COLO668 (cell line): ENCODE results near the gene SUMO3.

ENCODE experiments used
- DNase-seq: peaks from one replicate; lab custom pipeline; 2025; ENCODE audit not compliant: unreplicated experiment; lab: John Stamatoyannopoulos, UW

SUMO3 gene

DNA sequence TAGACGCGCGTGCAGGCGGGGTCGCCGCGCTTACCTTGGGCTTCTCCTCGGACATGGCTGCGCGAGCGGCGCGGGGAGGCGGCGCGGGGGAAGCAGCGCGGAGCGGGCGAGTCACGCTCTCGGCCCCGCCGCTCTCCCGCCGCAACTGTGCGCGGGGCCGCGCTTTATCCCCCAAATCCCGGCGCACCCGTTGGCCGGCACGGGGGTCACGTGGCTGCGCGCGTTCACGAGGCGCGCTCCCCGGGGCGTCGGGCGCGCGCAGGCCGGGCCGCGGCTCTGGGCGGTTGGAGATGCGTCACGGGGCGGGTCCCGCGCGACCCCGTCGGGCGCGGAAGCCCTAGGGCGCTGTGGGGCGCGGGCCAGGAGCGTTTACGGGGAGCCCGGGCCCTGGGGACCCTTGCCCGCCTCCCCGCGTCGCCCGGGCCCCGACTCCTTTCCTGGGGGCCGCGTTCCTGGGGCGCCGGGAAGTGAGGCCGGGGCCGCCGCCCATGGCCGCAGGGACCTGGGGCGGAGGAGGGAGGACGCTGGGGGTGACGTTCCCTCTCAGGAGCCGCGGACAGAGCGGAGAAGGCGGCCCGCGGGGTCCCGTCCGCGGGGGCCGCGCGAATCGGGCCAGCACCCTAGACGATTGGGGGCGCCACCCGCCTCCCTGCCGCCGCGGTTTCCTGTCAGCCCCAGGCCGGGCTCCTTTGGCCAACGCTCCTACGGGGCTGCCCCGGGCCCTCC lies at the start of gene SUMO3:
TSS of gene SUMO3 (minus strand) at position 149 of the 726 bp plus-strand sequence. CDS start at position 55, 94 bp downstream.
- DNase-seq: peak; percentile 93

DNA sequence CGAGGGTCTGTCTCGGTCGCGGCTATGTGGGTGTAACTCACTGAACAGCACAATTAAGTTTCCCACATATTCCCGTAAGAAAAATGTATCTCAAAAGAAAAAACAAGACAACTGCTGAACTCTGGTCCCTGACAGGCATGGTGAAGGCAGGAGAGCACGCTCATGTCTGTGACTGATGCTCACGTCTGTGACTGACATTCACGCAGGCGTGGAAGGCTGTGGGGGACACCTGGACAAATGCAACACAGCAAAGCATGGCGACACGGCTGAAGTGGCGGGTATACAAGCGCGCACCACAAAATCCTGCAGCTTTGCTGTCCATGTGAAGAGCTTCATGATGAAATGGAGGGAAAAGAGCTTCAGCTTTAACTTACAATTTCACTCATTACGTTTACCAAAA lies 49.6 kb upstream of the SUMO3 start:
- no peak for DNase-seq

DNA sequence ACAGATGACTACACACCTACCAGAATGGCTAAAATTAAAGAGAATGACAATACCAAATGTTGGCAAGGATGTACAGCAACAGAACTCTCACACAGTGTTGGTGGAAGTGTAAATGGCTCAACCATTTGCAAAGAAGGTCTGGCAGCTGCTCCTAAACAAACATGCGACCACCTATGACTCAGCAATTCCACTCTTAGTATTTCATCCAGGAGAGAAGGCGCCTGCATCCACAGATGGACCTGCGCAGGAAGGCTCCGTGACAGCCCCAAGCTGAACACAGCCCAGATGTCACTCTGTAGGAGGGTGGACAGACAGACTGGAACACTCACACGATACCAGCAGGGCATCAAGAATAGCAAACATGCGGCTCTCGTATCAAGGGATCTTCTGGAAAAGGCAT lies 48.9 kb upstream of the SUMO3 start:
- no peak for DNase-seq

DNA sequence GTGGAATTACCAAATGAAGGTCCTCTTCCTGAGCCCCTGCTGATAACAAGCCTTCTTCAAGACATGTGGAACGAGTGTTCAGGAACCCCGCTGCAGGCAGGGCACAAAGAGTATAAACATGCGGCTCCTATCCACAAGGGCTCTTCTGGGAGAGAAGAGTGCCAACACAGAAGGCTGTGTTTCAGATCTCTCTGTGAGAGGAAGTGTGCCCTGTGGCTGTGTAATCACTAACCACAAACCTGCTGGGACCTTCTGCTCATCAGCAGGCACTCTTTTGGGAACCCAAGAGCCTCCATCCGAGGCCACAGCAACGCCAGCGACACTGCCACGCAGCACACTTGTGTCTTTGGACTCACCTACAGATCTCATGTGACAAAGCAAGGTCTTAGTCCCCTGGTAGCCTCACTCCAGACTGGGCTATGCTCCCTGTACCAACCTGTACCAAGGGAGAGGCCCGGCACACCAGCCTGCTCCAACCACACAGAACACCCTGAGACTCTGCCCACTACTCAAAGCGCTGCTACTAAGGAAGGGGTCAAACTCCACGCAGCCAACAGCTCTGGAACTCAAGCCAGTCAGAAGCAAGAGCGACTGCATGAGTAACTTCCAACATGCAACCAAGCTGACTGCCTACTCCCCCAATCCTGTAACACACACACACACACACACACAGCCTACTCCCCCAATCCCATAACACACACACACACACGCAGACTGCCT lies 47.9 kb upstream of the SUMO3 start:
- no peak for DNase-seq

DNA sequence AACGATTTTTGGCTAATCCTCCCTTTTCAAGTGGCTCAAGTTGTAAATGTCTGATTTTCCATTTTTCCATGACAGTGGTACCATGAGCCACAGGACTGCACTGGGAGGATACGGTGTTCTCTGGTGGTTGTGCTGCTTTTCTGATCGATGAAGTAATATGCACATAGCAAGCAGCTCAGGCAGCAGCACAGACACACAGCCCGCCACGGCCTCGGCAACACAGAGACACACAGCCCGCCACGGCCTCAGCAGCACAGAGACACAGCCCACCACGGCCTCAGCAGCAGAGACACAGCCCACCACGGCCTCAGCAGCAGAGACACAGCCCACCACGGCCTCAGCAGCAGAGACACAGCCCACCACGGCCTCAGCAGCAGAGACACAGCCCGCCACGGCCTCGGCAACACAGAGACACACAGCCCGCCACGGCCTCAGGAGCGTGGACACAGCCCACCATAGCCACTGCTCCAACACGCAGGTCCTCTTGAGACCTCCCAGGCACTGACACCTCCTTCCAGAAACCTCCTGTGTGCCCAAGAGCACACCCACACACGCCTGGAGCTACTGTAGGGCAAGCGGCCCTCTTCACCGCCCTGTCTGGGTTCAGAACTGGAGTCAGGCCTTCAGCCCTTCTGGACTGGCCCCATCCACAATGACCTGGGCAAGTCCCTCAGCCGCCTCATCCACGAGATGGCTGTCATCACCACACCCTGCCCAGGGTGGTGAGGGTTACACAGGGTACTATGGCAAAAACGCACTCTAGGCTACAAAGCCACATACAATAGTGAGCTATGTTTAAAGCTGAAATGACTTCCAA lies 45.2 kb upstream of the SUMO3 start:
- no peak for DNase-seq

- no peak for DNase-seq
Measured at GRCh38 chr21:44858791-44859190, 40.9 kb upstream of the SUMO3 start.

GRCh38 chr21:44858291-44858690 lies 40.4 kb upstream of the SUMO3 start:
- no peak for DNase-seq

GRCh38 chr21:44857127-44857892 lies 39.4 kb upstream of the SUMO3 start:
- no peak for DNase-seq

GRCh38 chr21:44856131-44856530 lies 38.3 kb upstream of the SUMO3 start:
- no peak for DNase-seq

- no peak for DNase-seq
Measured at GRCh38 chr21:44855572-44855971, 37.7 kb upstream of the SUMO3 start.

DNA sequence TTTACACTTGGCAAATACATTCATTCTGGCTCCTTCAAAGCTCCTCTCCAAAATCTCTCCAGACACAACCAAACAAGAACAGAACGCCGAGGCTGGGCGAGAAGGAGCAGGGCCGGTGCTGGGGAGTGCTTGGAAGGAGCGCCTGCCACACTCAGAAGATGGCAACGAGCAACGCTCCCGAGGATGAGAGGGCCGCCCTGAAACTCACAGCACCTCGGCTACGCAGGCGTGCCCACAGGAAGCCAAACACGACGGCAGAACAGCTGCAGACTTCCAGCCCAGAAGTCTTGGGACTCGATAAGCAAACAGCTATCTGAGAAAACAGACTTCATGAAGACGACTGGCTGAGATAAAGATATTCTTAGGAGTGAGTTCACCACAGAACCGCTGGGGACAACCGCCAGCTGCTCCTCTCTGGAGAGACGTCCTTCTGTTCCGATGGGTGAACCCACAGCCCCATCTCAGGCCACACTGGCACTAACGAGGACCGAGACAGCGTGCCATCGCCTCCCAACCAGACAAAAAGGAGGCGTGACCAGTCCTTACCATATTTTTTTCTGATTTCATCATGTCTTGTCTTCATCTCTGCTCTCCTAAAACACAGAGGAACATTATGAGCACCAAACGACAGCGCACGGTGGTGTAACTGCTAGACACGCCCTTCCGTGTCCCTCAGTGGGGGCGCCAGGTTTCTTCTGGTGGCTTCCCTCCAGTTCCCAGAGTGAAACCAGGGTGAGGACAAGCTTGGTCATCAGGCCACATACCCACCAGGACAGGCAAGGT lies 37.0 kb upstream of the SUMO3 start:
- no peak for DNase-seq

DNA sequence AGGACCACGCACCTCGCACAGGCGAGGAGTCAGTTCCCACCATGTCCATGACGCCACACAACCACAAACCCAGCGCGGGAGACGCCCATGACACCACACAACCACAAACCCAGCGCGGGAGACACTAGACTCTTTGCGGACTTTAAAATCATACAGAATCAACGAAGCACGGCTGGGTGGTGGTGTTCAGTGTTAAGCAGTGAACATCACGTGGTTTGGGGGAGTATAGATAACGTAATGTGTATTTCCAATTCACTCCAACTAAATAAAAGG lies 36.5 kb upstream of the SUMO3 start:
- no peak for DNase-seq

GRCh38 chr21:44853601-44854390 lies 35.9 kb upstream of the SUMO3 start:
- DNase-seq: no peak

DNA sequence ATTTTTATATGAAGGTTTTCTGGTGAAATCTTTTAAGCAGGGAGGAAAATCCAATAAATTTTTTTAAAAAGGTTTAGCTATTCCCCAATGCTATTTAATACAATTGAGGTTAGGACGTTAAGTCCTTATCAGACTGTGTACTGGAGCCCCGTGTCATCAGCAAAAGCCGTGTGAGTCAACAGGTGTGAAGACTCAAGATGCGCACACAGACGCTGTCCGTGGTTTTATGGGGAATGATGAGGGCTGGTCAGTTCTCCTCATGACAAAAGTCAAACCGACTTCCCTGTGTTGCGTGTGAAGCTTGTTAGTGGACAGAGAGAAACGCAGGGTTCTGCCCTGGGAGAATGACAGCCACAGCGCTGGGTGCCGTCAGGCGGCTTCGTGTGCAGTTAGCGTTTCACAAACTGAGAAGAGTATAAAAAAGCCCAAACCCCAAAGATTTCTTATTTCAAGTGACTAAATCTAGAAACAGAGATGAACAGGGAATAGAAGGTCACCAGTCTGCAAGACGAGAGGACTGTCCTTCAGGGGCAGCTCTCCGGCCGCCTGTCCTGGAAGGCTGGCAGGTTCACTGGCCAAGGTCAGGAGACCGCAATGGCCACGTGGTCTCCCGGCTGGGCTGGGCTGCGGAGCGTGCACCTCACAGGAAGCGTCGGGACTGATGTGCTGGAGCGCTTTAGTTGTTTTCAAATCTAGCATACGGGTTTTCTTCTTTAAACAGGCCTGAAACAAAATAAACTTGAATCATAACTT lies 33.2 kb upstream of the SUMO3 start:
- DNase-seq: no peak

DNA sequence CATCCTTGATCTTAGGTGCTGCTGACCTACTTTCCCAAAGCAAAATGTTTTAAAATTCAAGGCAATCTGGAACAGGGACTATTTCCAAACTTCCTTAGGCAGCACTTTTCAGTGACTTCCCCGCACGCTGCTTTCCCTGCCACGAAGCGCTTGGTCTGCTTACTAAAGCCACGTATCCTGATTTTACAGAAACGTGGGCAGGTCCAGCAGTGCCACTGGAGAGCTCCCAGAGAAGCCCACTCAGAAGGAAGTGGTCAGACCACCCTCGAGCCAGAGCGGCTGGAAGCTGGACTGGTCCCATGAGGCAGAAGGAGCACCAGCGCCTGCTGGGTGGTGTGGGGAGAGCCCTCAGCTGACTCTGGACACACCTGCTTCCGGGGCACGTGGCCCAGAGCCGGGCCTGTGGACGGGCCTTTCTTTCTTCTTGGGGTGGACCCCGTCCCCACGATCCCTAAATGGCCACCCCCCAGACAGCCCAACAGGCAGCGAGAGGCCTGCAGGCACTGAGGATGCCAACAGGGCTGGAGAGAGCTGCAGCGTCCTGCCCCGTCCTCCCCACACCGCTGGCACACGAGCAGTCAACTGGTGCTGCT lies 32.4 kb upstream of the SUMO3 start:
- DNase-seq: no peak

DNA sequence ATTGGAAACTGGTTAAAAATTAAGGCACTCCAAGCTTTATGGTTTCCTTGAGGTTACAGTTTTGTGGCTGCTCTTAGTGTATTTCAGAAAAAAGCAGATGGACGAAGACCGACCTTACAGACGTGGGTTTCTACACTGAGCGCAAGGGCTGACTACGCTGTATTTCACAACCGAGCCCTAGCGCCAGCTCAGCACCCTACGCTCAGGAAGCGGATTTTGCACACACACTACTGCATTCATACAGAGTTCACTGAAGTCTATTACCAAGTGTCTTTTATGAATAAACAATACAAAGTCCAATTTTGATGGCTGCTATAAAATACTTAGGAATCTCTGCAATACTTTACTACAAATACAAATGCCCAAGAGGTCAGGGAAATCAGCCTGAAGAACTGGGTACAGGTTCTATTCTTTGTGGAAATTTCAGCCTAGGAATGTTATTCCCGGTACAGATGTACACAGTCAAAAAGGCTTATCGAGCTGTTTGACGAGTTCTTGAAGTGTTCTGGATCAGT lies 31.8 kb upstream of the SUMO3 start:
- no peak for DNase-seq

DNA sequence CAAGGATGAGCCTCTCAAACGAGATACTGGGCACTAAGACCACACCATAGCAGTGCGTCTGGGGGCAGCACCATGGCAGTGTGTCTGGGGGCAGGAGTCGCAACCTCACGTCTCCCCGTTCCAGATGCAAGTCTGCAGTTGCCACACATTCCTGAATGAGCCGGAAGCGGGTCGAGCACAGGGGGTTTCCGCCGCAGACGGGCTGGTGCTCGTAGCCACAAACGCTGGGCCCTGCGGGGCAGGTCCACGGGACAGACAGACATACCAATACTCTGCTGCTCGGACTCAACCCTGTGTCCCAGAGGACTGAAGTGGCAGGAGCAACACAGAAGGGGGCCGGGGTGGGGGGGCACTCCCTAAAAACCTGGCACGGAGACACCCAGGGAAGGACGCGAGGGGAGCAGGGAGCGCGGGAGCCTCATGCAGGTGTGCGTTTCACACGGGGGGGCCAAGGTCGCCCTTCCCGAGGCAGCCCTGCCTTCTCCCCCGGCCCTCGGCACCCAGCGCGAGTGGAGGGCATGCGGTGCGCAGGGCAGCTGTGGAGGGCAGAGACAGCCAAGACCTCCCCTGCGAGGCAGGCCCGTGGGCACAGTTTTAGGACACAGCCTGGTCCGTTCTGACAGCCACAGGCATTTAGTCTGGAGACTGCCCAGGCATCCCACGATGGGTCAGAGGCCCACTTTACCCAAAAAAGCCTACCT lies 31.1 kb upstream of the SUMO3 start:
- no peak for DNase-seq
